CD4-positive, CD25-positive, alpha-beta regulatory T cell (primary cell): ENCODE measurements around the gene MEGF11. TPM values are rescaled to one million over a fixed set of nuclear protein-coding genes. Genes with fewer than 3 reads are reported as not detected.

Experiments used
- ATAC-seq, 2 donors: fragments of 150-1000 bp; cut with Tn5 transposase; one replicate each; pipeline ENCODE4 v1.10.0; 2021; ENCODE audit warnings: low read depth in 2 of 2, moderate number of reproducible peaks in 2 of 2, moderate library complexity in 1 of 2
- DNase-seq, 3 donors: peaks; one replicate each; pipeline versions ENCODE4 v3.0.0 to v3.0.0-alpha.2; 2012 to 2022; ENCODE audit warnings: mixed read lengths in 1 of 3
- H3K27ac ChIP-seq: one replicate; pipeline ENCODE4 v1.7.0; 2013; ENCODE audit warnings: mild to moderate bottlenecking, low read length; ENCODE audit not compliant: insufficient read depth, poor library complexity, severe bottlenecking
- H3K27me3 ChIP-seq: one replicate; pipeline ENCODE4 v1.7.0; 2013; ENCODE audit warnings: low read length; ENCODE audit not compliant: control insufficient read depth, insufficient read depth
- H3K36me3 ChIP-seq: one replicate; pipeline ENCODE4 v1.7.0; 2013; ENCODE audit warnings: mild to moderate bottlenecking, low read length, moderate library complexity; ENCODE audit not compliant: control insufficient read depth, insufficient read depth
- H3K4me1 ChIP-seq: 2 replicates; pipeline ENCODE4 v1.7.0; 2013; ENCODE audit warnings: mild to moderate bottlenecking, low read length; ENCODE audit not compliant: insufficient read depth, control insufficient read depth, poor library complexity, severe bottlenecking
- H3K4me3 ChIP-seq: one replicate; pipeline ENCODE4 v1.7.0; 2013; ENCODE audit warnings: low read depth, mild to moderate bottlenecking, low read length, moderate library complexity
- H3K9me3 ChIP-seq, 2 experiments: 1 replicate in 1 of 2; 2 replicates in 1 of 2; pipeline ENCODE4 v1.7.0; 2013; ENCODE audit warnings: low read length in 2 of 2, mild to moderate bottlenecking in 1 of 2, moderate library complexity in 1 of 2; ENCODE audit not compliant: control insufficient read depth in 2 of 2
- H3K27ac Mint-ChIP-seq, 3 donors: one replicate each; pipeline ENCODE4 v1.8.0; 2020 to 2022; ENCODE audit warnings: mild to moderate bottlenecking in 3 of 3, mixed read lengths in 3 of 3, moderate library complexity in 2 of 3
- H3K27me3 Mint-ChIP-seq: one replicate; pipeline ENCODE4 v1.8.0; 2022; ENCODE audit warnings: mild to moderate bottlenecking, mixed read lengths
- H3K36me3 Mint-ChIP-seq: one replicate; pipeline ENCODE4 v1.8.0; 2020; ENCODE audit warnings: mixed read lengths
- H3K4me1 Mint-ChIP-seq, 4 donors: one replicate each; pipeline ENCODE4 v1.8.0; 2020 to 2022; ENCODE audit warnings: mixed read lengths in 4 of 4, mild to moderate bottlenecking in 1 of 4
- H3K4me3 Mint-ChIP-seq, 4 donors: one replicate each; pipeline ENCODE4 v1.8.0; 2020 to 2022; ENCODE audit warnings: mild to moderate bottlenecking in 4 of 4, mixed read lengths in 4 of 4, moderate library complexity in 3 of 4
- H3K9me3 Mint-ChIP-seq, 7 donors: one replicate each; pipeline ENCODE4 v1.8.0; 2020 to 2022; ENCODE audit warnings: mixed read lengths in 7 of 7, mild to moderate bottlenecking in 3 of 7, moderate library complexity in 2 of 7
- polyA plus RNA-seq, 4 donors: library from polyadenylated mRNA; unstranded; fragments of 300-500 nt; fragmentation: Illumina TruSeq; gene quantifications; one replicate each; pipeline ENCODE4 v1.2.3, GENCODE V29; 2021
- total RNA-seq: library from RNA; stranded (reverse); gene quantifications from one replicate; pipeline ENCODE4 v1.2.3, GENCODE V29; 2022

The MEGF11 gene
- total and polyA plus RNA-seq, 5 donors from 2014 or later, result 0.02 to 0.29 (median 0.21) TPM; not detected in 2

- H3K9me3 Mint-ChIP-seq, result peaks cover 0 to 3% (median 0%) of the 10 kb centered on the region in 7 donors
- peaks cover 0 to 2% (median 0%) of the 10 kb centered on the region in 4 donors for H3K4me1 Mint-ChIP-seq
- H3K36me3 ChIP-seq, result no peaks in the 10 kb centered on the region
- no peak overlapping the region for H3K4me3 ChIP-seq
- H3K27me3 Mint-ChIP-seq, result peaks cover 9% of the 10 kb centered on the region
- no peaks in the 10 kb centered on the region for H3K4me1 ChIP-seq
- H3K4me3 Mint-ChIP-seq, result no peak overlapping the region
- no peaks in the 10 kb centered on the region for H3K9me3 ChIP-seq
- no peak for ATAC-seq
- no peaks in the 10 kb centered on the region for H3K27me3 ChIP-seq
- no peak overlapping the region for H3K27ac Mint-ChIP-seq
- no peak overlapping the region for H3K27ac ChIP-seq
- DNase-seq, result no peak
- no peaks in the 10 kb centered on the region for H3K36me3 Mint-ChIP-seq
Observed at GRCh38 chr15:66161575-66162118, 91.9 kb downstream of the MEGF11 start.

DNA sequence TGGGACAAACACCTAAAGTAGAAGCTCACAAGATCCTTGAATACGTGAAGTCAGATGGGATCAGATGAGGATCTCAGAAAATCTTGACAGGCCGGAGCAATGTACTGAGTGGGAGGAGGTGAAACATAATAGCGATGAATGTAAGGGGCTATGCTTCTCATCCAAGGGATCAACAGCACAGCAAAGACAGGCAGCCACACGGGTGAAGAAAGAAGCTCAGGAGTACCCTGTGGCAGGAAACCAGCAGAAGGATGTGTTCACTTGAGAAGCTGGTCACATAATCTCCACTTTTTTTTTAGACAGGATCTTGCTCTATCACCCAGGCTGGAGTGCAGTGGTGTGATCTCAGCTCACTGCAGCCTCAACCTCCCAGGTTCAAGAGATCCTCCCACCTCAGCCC lies 92.4 kb downstream of the MEGF11 start:
- no peaks in the 10 kb centered on the region for H3K27me3 ChIP-seq
- no peak overlapping the region for H3K27ac ChIP-seq
- Mint-ChIP-seq H3K4me1 (peaks cover 0 to 2% (median 0%) of the 10 kb centered on the region in 4 donors), H3K27me3 (peaks cover 8% of the 10 kb centered on the region), H3K36me3 (no peaks in the 10 kb centered on the region), H3K9me3 (peaks cover 0 to 3% (median 0%) of the 10 kb centered on the region in 7 donors), H3K4me3 (peak overlapping the region in 1 of 4 donors; percentile 16), H3K27ac (no peak overlapping the region)
- ATAC-seq (no peak), DNase-seq (peak in 1 of 3 donors; percentile 3)
- no peaks in the 10 kb centered on the region for H3K9me3 ChIP-seq
- H3K4me3 ChIP-seq, result no peak overlapping the region
- no peaks in the 10 kb centered on the region for H3K4me1 ChIP-seq
- no peaks in the 10 kb centered on the region for H3K36me3 ChIP-seq

DNA sequence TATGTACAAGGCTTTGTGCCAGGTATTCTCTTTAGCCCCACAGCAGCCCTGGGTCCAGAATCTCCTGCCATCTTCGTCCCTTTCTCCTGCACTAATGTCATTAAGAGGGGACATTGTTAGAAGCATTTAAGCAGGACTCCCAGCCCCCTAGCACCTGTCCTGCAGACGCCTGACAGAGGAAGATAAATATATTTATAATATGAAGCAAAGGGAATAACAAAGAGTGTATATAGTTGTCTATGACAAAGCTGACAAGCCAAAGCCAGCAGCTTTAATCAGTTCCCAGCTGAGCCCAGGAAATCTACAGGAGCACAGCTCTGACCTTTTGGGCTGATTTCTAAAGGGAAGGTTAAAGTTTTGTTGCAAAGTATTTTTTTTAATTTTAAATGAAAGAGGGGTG lies 96.0 kb downstream of the MEGF11 start:
- Mint-ChIP-seq H3K27ac (no peak overlapping the region), H3K27me3 (peaks cover 16% of the 10 kb centered on the region), H3K36me3 (no peaks in the 10 kb centered on the region)

DNA sequence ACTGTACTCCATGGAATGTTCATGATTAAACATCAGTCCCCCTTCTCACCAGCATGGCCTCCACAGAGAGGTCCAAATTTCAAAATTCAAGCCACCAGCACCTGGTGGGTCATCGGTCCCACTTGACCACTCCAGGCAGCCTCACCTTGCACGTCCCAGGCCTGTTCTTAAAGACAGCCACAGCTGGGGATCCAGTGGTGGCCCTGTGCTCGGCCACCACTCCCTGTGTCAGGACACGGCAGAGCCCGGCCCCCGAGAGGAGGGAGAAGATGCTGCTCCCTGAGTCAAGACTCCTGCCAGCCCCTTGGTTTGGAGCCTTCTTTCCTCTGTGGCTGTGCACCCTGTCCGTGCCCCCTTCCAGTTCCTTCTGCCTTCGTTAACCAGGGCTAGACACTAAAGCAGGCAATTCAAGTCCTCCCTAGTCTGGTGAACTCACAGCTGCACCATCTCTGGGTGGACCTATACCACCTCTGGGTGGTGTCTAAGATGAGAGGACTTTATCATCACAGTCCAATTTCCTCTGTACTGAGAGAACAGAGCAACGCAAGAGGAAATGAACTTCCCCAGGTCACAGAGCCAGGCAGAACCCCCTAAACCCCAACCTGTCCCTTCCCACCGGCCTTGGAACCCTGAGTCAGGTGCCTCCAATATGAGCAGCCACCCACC lies 97.1 kb downstream of the MEGF11 start:
- Mint-ChIP-seq H3K27me3 (peaks cover 16% of the 10 kb centered on the region), H3K9me3 (peaks cover 0 to 3% (median 0%) of the 10 kb centered on the region in 7 donors), H3K36me3 (no peaks in the 10 kb centered on the region), H3K27ac (no peak overlapping the region), H3K4me3 (no peak overlapping the region), H3K4me1 (peaks cover 0 to 2% (median 0%) of the 10 kb centered on the region in 4 donors)
- ATAC-seq (no peak), DNase-seq (no peak)
- Histone ChIP-seq H3K27me3 (no peaks in the 10 kb centered on the region), H3K27ac (no peak overlapping the region), H3K36me3 (no peaks in the 10 kb centered on the region), H3K9me3 (no peaks in the 10 kb centered on the region), H3K4me1 (no peaks in the 10 kb centered on the region), H3K4me3 (no peak overlapping the region)

More for the DNA sequence above, 96.0 kb downstream of the MEGF11 start:
- H3K9me3 Mint-ChIP-seq, result peaks cover 0 to 3% (median 0%) of the 10 kb centered on the region in 7 donors
- H3K4me1 Mint-ChIP-seq, result peaks cover 0 to 2% (median 0%) of the 10 kb centered on the region in 4 donors
- Histone ChIP-seq H3K9me3 (no peaks in the 10 kb centered on the region), H3K27ac (no peak overlapping the region), H3K4me3 (no peak overlapping the region), H3K36me3 (no peaks in the 10 kb centered on the region), H3K4me1 (no peaks in the 10 kb centered on the region), H3K27me3 (no peaks in the 10 kb centered on the region)
- H3K4me3 Mint-ChIP-seq, result no peak overlapping the region
- no peak for ATAC-seq
- no peak for DNase-seq

- Histone ChIP-seq H3K4me3 (no peak overlapping the region), H3K4me1 (no peaks in the 10 kb centered on the region), H3K27me3 (no peaks in the 10 kb centered on the region), H3K9me3 (no peaks in the 10 kb centered on the region), H3K27ac (no peak overlapping the region), H3K36me3 (no peaks in the 10 kb centered on the region)
- H3K27ac Mint-ChIP-seq, result no peak overlapping the region
- no peaks in the 10 kb centered on the region for H3K36me3 Mint-ChIP-seq
- DNase-seq, result no peak
- no peak for ATAC-seq
- no peaks in the 10 kb centered on the region for H3K4me1 Mint-ChIP-seq
- no peak overlapping the region for H3K4me3 Mint-ChIP-seq
- peaks cover 11% of the 10 kb centered on the region for H3K27me3 Mint-ChIP-seq
- H3K9me3 Mint-ChIP-seq, result no peaks in the 10 kb centered on the region
Observed at GRCh38 chr15:66155065-66155464, 98.5 kb downstream of the MEGF11 start.

GRCh38 chr15:66154581-66154980 lies 99.0 kb downstream of the MEGF11 start:
- H3K36me3 ChIP-seq, result no peaks in the 10 kb centered on the region
- no peak for DNase-seq
- peaks cover 11% of the 10 kb centered on the region for H3K27me3 Mint-ChIP-seq
- no peaks in the 10 kb centered on the region for H3K9me3 Mint-ChIP-seq
- H3K36me3 Mint-ChIP-seq, result no peaks in the 10 kb centered on the region
- no peaks in the 10 kb centered on the region for H3K9me3 ChIP-seq
- H3K4me3 Mint-ChIP-seq, result no peak overlapping the region
- H3K4me1 Mint-ChIP-seq, result no peaks in the 10 kb centered on the region
- no peaks in the 10 kb centered on the region for H3K4me1 ChIP-seq
- no peaks in the 10 kb centered on the region for H3K27me3 ChIP-seq
- no peak for ATAC-seq
- no peak overlapping the region for H3K27ac Mint-ChIP-seq
- H3K4me3 ChIP-seq, result no peak overlapping the region
- no peak overlapping the region for H3K27ac ChIP-seq

- no peak overlapping the region for H3K4me3 Mint-ChIP-seq
- Histone ChIP-seq H3K27me3 (no peaks in the 10 kb centered on the region), H3K27ac (no peak overlapping the region), H3K9me3 (no peaks in the 10 kb centered on the region), H3K36me3 (no peaks in the 10 kb centered on the region), H3K4me3 (no peak overlapping the region), H3K4me1 (no peaks in the 10 kb centered on the region)
- H3K36me3 Mint-ChIP-seq, result no peaks in the 10 kb centered on the region
- no peaks in the 10 kb centered on the region for H3K9me3 Mint-ChIP-seq
- H3K27me3 Mint-ChIP-seq, result peaks cover 16% of the 10 kb centered on the region
- no peak overlapping the region for H3K27ac Mint-ChIP-seq
- ATAC-seq (no peak), DNase-seq (no peak)
- no peaks in the 10 kb centered on the region for H3K4me1 Mint-ChIP-seq
Observed at GRCh38 chr15:66153549-66154415, 99.8 kb downstream of the MEGF11 start.
